SIG-M5 (cell line): ENCODE measurements around the gene MYL5.
"Not testable (repeated sequence)": the region's sequence is repeated elsewhere in the genome, so short reads cannot be mapped to it uniquely, and the experiment has no call there.

ENCODE experiments used
- DNase-seq: peaks from one replicate; lab custom pipeline; 2025; lab: John Stamatoyannopoulos, UW

MYL5 gene

GRCh38 chr4:705278-706082, 31.1 kb downstream of the MYL5 start, which contains the start of gene PCGF3:
TSS of gene PCGF3 (plus strand) at chr4:705832. CDS start at chr4:733681, 27,849 bp downstream.
- peak; percentile 15 for DNase-seq

GRCh38 chr4:706083-706633, 31.8 kb downstream of the MYL5 start:
- DNase-seq, result not testable (repeated sequence)

DNA sequence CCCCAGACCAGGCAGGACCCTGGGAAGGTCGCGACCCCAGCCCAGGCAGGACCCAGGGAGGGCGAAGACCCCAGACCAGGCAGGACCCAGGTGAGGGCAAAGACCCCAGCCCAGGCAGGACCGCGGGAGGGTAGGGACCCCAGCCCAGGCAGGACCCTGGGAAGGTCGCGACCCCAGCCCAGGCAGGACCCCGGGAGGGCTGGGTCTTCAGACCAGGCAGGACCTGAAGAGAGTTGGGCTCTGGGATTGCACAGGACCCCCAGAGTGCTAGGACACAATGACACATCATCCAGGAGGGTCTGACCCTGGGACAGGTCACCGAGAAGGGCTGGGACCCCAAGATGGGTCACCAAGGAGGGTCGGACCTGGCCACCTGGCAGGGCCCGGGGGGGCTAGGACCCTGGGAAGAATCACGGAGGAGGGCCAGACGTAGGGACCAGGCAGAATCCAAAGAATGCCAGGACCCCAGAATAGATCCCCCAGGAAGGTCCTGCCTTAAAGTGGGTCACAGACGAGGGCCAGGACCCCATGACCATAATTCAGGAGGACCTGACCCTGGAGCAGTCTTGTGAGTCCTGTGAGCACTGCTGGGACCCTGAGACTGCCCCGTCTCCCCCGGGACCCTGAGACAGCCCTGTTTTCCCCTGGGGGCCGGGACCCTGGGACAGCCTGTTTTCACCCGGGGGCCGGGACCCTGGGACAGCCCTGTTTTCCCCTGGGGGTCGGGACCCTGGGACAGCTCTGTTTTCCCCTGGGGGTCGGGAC, 32.7 kb downstream of the MYL5 start:
- DNase-seq, result no peak

DNA sequence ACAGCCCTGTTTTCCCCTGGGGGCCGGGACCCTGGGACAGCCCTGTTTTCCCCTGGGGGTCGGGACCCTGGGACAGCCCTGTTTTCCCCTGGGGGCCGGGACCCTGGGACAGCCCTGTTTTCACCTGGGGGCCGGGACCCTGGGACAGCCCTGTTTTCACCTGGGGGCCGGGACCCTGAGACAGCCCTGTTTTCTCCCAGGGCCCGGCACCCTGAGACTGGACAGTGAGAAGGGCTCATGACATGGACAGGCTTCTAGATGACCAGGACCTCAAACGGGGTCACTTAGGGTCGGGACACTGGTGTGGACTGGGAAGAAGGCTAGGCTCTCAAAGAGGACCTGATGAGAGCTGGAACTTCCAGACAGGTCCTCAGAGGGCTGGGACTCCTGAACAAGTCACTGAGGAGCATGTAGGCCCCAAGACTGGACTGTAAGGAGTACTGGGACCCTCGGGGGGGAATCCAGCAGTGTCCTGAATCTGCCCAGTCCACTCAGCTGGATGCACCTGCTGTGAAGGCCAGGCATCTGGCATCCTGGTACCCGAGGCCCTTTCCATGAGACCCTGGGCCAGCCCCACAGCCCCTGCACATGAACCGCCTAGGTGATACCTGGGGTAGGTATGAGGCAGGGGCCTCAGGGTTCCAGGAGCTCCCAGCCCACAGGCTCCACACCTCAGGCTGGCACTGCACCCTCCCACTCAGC, 33.7 kb downstream of the MYL5 start:
- no peak for DNase-seq

DNA sequence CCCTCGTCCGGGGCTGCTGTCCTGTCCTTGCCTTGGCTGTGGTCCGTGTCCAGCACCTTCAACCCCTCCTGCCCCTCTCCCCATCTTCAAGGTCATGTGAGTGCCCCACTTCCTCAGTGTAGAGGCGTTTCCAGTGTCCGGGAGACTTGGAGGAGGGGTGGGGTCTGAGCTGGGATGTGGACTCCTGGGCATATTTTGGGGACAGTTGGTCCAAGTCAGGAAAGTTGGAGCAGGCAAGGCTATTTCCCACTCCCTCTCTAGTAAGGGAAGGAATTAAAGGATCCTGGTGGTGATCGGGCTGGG, 34.2 kb downstream of the MYL5 start:
- DNase-seq, result no peak

DNA sequence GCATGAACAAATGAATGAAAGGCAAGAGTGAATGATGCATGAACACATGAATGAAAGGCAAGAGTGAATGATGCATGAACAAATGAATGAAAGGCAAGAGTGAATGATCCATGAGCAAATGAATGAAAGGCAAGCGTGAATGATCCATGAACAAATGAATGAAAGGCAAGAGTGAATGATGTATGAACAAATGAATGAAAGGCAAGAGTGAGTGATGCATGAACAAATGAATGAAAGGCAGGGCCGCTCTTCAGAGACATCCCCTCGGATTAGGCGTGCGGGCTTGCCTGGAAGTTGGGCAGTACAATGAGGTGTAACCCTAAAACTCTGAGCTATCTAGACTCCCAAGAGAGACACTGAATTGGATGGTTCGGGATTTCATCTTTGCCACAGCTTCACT, 35.0 kb downstream of the MYL5 start:
- no peak for DNase-seq

- no peak for DNase-seq
Observed at GRCh38 chr4:710116-710515, 35.8 kb downstream of the MYL5 start.

DNA sequence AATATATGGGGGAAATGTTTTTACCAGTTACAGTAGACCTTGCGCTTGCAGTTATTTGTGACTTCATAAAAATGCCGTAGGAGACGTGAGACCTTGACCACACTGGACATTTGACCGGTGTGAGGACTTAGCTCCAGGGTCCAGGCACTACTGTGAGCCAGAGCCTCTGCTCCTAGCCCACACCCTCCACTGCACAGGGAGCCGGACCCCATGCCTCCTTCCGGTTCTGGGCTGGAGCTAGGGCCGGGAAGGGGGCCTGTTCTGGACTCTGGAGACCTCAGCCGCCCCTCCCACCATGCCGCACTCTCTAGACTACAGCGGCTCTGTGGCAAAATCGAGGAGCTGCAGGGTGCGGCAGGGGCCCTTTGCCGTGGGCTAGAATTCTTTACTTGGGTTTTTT, 36.6 kb downstream of the MYL5 start:
- no peak for DNase-seq

GRCh38 chr4:712093-712492, 37.8 kb downstream of the MYL5 start:
- no peak for DNase-seq

DNA sequence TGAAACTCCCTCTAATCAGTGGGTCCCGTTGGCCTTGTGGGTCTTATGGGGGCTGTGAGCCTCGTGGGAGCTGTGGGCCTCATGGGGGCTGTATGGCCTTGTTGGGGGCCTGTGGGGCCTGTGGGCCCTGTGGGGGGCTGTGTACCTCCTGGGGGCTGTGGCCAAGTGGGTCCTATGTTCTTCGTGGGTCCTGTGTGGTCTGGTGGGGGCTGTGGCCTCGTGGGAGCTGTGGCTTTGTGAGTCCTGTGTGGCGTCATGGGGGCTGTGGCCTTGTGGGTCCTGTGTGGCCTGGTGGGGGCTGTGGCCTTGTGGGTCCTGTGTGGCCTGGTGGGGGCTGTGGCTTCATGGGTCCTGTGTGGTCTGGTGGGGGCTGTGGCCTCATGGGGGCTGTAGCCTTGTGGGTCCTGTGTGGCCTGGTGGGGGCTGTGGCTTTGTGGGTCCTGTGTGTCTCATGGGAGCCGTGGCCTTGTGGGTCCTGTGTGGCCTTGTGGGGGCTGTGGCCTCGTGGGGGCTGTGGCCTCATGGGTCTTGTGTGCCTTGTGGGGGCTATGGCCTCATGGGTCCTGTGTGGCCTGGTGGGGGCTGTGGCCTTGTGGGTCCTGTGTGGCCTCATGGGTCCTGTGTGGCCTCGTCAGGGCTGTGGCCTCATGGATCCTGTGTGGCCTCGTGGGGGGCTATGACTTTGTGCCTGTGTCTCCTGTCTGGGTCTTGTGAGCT, 38.7 kb downstream of the MYL5 start:
- no peak for DNase-seq

DNA sequence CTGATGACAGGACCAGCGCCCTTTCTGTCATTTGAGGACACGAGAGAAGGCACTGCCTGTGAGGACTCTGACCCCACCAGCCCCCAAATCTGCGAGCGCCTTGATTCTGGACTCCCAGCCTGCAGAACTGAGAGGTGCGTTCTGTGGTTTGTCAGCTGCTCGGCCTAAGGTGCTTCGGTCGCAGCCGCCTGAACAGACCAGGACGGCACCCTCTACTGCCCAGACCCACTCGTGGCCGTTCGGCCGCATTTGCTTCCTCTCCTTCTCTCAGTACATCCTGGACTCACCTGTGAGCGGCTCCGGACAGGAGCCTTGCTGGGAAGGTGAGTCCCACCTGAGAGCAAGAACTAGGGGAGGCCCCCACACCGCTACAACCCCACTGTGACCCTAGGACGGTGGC, 39.7 kb downstream of the MYL5 start:
- DNase-seq, result no peak

DNA sequence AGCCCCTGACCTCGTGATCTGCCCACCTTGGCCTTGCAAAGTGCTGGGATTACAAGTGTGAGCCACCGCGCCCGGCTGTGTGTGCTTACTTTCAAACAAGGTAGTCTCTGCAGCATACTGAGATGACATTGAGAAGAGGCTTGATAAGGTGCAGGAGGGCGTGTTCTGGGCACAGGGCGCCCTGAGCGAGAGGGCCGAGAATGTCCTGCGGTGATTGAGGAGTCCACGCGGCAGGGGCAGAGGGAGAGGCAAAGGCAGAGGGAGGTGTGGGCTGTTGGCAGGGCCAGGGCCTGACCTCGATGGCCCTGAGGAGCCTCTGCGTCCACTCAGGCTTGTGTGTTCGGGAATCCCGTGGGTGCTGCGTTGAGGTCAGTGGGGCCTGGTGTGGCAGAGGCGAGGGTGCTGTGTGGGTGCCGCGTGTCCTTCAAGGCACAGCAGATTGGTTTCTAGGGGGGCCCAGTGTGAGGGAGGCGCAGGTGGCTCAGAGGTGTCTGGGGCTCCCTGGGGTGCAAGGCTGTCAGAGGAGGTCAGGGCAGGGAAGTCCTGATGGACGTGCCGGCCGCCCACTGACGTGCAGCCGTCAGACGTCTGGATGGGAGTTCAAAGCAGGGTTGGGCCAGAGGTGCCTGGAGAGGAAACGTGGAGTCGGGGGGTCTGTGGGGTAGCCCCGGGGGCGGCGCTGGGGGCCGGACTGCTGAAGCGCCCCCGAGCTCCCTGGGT, 43.4 kb downstream of the MYL5 start:
- DNase-seq, result no peak

DNA sequence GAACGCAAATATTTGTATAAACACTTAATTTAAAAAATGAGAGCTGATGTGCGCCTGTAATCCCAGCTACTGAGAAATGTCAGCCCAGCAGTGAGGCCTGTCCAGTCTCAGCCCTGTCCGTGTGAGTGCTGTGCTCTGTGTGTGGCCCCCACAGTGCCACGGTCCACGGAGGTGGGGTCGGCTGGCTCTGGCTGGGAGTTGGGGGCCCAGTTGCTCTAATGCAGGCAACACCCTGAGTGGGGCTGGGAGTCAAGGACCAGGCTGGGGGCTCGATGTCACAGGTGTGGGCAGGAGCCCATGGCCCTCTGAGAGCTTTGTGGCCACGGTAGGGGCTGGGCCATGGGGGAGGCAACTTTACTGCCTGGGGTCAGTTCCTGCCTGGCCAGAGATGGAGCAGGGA, 44.1 kb downstream of the MYL5 start:
- no peak for DNase-seq

- DNase-seq, result no peak
Observed at GRCh38 chr4:720111-720860, 45.9 kb downstream of the MYL5 start.

GRCh38 chr4:721261-722168, 47.2 kb downstream of the MYL5 start:
- DNase-seq, result no peak

GRCh38 chr4:722169-722725, 47.9 kb downstream of the MYL5 start:
- no peak for DNase-seq

DNA sequence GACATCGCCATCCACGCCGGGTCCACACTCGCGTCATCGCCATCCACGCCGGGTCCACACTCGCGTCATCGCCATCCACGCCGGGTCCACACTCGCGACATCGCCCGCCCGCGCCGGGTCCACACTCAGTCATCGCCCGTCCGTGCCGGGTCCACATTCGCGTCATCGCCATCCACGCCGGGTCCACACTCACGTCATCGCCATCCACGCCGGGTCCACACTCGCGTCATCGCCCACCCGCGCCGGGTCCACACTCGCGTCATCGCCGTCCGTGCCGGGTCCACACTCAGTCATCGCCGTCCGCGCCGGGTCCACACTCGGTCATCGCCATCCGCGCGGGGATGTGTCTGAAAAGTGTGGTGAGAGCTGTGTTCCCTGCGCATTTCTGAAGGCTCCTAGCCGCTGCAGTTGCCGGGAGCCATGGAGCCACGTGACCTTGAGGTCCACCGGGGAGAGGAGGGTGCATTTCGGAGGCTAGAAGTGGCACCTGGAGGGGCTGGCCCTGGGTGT, 48.6 kb downstream of the MYL5 start:
- DNase-seq, result no peak

- no peak for DNase-seq
Observed at GRCh38 chr4:723751-724530, 49.6 kb downstream of the MYL5 start.
